ENCODE data around the gene CSDE1.

DNA sequence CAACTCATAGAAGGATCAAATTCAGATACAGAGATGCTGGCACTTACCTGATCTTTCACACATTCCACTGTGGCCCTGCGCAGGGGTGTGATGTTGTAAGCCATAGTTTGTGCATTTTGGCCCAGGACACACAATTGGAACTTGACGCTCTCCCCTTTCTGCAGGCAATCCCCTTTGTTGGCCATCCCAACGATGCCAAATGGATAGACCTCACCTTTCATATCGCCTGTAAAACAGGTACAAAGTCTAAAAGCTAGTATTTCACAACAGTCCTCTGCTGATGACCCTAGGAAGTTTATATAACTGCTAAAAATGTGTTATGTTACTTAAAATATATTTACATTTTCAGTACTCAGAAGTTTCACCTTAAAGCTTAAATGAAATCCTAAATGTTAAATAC lies 37.3 kb downstream of the CSDE1 start:
- TF ChIP-seq POLR2A (IDR thresholded peaks at IDR 0.05; ENCODE audit: low read length), result no peak
- TF ChIP-seq GATA1 (IDR thresholded peaks at IDR 0.05; ENCODE audit: low read depth, low read length), result no peak

Data from erythroblast (primary cell).